ENCODE data around the gene NPC1.
"Not testable (repeated sequence)": the region's sequence is repeated elsewhere in the genome, so short reads cannot be mapped to it uniquely, and the experiment has no call there.

The NPC1 gene

DNA sequence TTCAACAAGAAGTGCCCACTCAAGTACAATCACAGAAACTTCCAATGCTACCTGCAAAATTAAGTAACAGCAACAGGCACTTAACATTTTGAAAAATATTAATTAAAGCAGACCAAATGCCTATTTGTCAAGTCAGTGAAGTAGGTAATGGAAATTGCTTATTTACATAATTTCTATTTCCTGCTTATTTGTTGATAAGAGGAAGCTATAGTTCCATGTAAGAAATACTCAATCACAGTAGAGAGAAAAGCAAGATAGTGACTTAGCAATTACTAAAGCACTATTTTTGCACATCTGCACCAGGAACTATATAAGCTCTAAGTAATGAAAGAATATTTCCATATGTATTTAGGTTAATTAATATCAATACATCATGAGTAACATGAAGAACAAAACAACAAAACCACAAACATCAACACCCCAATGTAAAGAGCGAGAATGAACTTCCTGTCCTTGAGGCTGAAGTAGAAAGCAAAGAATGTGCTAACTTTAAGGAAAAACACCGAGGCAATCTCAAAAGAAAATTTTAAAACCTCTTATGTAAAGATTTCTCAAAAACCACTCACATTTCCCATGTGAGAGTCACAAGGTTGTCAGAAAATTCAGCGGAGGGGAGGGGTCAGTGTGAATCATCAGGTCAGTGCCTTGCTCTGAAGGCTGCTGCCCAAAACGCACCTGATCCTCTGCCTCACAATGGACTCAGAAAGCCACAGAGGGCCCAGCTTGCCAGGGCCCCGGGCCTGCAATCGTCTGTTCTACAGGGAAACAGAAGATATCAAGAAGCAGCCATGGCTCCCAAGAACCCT is 12.5 kb downstream of the NPC1 start:
- FAIRE-seq = no peak

DNA sequence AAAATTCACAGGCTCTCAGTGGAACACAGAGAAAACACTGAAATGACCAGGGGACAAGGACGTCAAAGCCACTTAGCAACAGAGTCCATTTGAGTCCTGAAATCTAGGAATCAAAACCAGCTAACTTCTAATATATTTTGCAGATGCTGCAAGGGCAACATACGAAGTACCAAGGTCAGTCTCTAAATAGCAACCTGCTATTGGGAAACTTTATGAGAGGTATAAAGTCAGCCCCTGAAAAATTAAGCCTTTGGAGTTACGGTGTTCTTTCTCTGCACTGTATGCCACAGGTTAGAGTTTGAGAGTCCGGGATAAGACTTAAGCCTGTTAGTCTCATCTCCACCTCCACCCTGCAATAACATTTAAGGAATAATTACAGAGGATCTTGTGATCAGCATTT is 13.3 kb downstream of the NPC1 start:
- FAIRE-seq = no peak

DNA sequence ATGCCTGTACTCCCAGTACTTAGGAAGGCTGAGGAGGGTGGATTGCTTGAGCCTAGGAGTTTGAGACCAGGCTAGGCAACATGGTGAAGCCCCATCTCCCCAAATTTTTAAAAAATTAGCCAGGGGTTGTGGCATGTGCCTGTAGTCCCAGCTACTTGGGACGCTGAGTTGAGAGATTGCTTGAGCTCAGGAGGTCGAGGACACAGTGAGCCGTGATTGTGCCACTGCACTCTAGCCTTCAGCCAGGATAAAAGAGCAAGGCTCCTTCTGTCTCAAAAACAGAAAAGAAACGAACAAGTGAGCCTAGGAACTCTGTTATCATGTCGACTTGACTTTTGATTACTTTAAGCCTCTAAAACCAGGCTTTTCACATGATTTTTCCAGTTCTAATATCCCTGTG is 13.7 kb downstream of the NPC1 start:
- FAIRE-seq = no peak

DNA sequence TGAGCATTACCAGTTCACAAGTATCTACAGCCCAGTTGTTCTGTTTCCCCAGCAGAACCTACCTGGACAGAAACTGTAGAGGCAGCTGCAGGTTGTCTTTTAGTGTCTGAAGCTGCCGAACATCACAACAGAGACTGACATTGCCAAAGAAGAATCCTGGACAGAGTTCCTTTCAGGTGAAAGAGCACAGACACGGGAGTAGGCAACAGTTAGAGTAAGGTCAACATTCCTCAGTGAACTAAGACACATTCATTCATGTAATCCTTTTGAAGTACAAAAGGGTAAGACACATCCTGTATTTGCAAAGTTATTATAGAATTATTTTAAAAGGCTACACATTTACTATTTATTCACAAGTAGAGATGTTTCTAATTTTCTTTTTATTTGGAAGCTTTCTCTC is 14.3 kb downstream of the NPC1 start:
- no peak for FAIRE-seq

DNA sequence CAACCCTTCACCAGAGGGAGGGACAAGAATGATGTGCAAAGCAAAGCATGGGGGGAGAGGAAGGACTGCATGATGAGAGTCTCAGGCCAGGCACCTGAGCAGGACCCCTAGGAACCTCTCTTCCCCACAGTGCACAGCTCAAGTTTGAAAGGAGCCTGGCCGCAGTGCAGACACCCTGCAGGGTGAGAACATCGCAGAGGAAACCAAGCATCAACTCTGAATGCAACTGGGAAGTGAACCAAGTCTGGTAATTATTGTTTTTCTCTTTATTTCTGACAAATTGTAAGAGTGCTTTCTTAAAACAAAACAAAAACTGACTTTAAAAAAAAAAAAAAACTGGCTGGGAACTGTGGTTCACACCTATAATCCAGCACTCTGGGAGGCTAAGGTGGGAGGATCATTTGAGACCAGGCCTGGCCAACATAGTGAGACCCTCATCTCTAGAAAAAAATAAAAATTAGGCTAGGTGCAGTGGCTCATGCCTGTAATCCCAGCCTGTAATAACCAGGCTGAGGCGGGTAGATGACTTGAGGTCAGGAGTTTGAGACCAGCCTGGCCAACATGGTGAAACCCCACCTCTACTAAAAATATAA is 15.3 kb downstream of the NPC1 start:
- no peak for FAIRE-seq

DNA sequence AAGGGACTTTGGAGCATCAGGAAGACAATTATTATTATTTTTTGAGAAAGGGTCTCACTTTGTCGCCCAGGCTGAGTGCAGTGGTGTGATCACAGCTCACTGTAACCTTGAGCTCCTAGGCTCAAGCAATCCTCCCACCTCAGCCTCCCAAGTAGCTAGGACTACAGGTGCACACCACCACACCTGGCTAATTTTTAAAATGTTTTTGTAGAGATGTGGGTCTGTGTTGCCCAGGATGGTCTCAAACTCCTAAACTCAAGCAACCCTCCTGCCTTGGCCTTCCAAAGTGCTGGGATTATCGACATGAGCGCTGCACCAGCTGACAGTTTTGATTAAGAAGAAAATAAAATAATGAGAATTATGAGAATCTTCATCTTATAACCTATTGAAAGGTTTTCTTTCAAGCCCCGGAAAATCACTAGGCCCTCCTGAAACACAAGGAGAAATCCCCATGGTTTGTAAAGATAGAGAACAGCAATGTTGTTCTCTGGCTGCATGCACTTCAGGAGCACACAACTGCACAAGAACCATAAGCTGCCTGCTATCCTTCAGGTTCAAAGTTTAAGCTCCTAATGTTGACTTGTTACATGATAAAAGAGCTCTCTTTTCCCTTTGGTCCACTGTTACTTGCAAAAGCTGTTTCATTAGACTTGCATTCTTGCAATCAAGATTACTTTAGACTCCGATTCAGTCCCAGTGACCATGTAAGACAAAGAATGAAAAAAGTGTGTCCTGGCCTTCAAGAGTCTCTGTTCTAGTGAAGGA is 16.8 kb downstream of the NPC1 start:
- no peak for FAIRE-seq

DNA sequence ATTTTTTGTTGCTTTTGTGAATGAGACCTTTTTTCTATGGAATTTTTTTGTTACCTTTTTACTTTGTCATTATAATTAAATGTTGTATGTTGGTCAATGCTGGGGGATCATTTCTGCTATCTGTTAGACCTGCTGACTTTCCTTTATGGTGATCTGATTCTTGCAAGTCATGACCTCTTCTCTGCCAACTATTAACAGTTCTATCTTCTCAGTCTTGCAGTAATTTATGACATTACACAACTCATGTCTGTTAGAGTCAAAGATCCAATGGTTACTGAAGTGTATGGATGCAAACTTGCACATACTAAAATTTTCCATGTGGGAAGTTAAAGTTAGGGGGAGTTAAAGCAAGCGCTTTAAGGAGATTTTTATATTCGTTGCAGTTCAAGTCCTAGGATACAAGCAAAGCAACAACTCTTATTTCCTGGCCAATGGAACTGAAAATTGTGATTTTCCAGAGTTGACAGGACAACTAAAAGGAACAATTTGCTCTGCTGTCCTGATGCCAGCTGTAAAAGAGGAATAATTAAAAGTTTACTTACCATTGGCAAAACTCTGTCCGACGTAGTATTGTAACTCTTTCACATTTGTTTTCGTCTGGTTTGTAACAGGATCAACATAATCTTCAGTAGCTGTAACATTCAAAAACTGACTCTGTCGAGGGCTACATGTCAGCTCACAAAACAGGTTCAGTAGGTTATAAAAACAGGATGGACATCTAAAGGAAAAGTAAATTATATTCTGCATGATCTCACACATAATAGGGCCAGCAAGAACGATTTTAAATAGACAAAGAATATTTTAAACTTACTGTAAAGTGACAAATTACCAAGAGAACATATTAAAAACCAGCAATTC is 17.8 kb downstream of the NPC1 start:
- FAIRE-seq = no peak

DNA sequence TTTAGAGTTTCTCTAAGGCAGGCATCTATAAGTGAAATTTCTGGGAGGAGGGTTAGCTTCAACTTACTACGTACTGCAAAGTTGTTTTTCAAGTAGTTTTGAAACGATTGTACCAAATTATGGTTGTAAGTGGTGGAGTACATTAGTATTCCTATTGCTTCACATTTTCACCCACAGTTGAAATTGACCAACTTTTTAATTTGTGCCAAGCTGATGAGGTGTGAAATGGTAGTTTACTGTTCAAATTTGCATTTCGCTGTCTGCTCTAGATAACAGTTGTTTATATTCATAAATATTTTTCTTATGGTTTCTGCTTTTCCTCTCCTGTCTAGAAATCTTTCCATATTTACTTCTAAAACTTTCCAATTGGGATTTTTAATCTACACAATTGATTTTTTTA is 18.6 kb downstream of the NPC1 start:
- no peak for FAIRE-seq

DNA sequence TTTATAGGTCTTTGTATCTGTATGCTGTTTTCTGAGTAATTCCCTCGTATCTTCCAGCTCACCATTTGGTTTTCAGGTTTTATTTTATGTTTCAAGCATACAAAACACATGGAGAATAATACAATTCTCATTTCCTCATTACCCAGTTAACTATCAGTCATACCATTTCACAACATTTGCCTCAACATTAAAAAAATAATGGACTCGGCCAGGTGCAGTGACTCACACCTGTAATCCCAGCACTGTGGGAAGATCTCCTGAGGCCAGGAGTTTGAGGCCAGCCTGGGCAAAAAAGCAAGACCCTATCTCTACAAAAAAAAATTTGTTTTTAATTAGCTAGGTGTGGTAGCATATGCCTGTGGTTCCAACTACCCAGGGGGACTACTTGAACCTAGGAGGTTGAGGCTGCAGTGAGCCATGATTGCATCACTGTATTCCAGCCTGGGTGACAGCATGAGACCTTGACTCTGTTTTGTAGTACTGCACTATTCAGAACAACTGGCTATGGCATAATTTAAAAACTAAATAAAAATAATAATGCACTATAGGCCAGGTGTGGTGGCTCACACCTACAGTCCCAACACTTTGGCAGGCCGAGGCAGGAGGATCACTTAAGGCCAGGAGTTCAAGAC is 20.3 kb downstream of the NPC1 start:
- FAIRE-seq = no peak

DNA sequence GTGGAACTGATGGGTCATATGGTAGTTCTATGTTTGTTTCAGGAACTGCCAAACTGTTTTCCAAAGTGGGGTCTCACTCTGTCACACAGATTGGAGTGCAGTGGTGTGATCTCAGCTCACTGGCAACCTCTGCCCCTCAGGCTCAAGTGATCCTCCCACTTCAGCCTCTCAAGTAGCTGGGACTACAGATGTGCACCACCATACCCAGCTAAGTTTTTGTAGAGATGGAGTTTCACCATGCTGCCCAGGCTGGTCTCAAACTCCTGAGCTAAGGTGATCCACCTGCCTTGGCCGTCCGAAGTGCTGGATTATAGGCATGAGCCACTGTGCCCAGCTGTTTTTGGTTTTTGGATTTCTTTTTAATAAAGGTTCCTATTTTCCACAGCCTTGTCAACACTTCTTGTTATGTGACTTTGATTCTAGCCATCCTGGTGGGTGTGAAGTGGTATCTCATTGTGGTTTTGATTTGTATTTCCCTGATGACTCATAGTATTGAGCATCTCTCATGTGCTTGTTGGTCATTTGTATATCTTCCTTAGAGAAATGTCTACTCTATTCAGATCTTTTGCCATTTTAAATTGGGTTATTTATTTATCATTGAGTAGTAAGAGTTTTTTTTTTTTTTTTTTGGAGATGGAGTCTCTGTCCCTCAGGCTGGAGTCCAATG is 22.8 kb downstream of the NPC1 start:
- FAIRE-seq = no peak

DNA sequence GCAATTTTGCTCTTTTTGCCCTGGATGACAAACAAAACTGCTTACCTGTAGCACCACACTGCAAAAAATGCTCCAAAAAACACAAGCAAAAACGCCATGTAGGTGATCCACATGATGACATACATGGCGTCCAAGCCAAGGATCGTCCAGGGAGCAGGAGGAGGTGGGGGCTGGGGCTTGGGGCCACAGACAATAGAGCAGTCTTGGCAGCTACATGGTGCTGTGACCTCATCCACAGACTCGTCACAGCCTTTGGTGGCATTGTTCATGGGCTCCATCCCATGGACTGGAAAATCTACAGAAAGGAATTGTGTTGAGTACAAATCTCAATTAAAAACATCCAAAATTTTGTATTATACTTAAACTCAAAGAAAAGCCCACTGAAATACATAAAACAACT is 26.1 kb downstream of the NPC1 start:
- FAIRE-seq = no peak

DNA sequence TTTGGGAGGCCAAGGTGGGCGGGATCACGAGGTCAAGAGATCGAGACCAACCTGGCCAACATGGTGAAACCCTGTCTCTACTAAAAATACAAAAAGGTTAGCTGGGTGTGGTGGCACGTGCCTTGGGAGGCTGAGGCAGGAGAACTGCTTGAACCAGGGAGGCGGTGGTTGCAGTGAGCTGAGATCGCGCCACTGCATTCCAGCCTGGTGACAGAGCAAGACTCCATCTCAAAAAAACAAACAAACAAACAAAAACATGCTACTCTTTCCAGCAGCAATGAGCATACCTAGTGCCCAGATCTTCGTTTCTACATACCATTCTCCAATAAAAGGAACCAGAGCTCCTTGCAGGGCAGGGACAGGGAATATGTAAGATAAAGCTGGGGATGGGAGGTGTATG is 28.8 kb downstream of the NPC1 start:
- not testable (repeated sequence) for FAIRE-seq

DNA sequence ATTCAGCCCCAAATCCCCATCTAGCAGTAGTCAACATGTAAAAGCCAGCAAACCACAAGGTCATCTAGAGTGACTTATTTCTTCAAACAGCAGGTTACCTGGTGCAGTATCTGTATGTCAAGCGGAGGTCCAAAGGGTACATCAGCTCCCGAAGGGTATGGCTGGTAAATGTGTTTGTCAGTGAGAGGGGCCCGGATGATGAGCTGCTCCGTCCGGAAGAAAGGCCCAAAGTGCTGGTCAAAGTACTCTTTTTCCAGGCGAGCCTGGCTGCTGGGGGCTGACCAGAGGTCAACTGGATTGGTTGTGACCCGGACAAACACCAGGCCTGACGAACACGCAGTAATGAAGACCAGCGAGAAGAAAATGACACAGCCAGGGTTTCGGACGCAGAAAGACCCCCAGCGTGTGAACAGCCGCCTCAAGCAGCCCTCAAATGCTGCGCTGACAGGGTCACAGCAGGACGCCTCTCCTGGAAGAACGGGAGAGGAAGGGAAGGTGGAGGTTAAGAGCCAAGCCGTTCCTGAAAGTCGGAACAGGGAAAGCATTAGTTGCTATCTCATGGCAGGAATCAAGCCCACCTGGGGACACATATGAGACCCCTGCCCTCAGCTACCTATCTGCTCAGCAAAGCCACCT is 30.0 kb downstream of the NPC1 start:
- FAIRE-seq = no peak

DNA sequence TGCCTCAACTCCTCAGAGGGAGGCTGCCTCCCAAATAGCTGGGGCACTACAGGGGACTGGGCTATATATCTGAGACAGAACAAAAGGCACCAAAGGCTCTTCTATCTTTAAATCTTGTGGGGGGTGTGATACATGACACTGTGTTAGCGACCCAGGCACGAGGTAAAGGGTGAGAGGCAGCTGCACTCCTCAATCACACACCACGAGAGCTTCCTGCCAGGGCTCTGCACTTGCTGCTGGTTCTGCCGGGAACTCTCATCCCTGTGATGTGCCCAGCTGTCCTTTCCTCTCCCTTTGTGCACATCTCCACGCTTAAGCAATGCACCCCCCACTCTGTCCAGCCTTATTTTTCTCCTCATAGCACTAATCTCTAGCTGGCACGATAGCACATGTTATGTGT is 32.4 kb downstream of the NPC1 start:
- FAIRE-seq = no peak

DNA sequence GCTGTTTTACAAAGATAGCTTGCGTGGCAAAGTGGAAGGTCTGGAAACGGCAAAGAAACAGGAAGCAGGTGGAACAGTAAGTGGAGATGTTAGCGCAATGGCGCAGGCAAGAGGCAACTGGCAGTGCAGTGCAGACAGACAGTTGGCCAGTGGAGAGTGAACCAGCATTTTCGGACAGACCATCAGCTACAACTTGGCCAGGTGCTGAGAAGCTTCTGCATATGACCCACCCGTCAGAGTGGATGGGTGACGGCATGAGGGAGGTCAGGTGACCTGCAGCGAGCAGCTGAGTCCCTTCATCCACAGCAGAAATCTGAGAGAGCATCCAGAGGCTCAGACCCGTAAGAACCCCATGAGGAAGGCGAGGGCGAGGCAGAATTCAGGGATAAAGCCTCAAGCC is 33.8 kb downstream of the NPC1 start:
- no peak for FAIRE-seq

DNA sequence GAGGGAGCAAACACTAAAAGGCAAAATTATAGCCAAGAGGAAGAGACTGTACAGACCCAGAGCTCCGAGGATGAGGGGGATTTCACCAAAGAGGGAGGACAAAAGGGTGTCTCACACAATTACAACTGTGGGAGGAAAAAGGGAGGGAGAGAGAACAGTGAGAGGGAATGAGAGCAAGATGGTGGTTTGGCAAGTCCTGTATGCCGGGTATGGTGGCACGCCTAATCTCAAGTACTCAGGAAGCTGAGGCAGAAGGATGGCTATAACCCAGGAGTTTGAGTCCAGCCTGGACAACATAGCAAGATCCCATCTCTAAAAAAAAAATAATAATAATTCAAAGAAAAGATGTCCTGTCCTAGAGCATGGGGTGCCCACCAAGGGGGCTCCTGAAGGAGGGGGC is 34.3 kb downstream of the NPC1 start:
- FAIRE-seq = no peak

DNA sequence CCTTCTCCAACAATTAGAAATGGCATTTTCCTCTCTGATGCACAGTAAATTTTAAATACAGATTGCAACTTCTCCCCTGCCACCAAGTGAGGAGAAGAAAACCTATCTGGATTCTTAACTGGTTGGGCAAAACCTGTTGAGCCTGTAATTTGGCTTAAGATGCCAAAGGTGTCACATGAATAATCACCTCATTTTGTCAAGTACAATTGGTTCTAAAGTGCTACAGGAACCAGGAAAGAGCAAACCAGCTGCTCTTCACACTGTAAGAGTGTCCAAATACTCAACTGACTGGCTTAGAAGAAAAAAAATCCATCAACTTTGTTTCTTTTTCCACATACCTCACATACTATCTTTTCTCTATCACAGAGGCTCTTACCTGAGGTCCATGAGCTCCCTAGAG is 35.4 kb downstream of the NPC1 start:
- no peak for FAIRE-seq

DNA sequence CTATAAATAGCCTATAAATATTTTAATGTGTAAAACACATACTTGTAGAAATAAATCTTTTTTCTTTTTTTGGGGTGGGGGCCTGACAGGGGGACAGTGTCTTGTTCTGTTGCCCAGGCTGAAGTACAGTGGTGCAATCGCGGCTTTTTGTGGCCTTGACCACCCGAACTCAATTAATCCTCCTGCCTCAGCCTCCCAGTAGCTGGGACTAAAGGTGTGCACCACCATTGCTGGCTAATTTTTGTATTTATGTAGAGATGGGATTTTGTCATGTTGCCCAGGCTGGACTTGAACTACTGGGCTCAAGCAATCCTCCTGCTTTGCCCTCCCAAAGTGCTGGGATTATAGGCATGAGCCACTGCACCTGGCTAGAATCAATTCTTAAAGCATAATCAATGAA is 37.6 kb downstream of the NPC1 start:
- FAIRE-seq = no peak

DNA sequence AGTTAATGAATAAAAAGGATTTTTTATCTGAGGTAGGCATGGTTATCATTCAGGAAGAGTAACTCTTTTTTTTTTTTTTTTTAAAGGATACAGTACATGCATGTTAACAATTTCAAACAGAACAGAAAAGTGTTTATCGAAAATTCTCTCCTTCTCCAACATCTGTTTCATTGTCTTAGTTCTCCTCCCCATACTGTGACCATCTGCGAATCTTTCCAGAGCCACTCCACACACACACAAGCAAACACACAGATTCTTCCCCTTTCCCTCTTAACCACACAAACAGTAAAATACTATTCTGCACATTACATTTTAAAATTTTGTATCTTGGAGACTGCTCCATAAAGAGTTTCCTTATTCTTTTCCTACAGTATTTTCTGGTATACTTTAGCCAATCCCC is 38.0 kb downstream of the NPC1 start:
- FAIRE-seq = no peak

DNA sequence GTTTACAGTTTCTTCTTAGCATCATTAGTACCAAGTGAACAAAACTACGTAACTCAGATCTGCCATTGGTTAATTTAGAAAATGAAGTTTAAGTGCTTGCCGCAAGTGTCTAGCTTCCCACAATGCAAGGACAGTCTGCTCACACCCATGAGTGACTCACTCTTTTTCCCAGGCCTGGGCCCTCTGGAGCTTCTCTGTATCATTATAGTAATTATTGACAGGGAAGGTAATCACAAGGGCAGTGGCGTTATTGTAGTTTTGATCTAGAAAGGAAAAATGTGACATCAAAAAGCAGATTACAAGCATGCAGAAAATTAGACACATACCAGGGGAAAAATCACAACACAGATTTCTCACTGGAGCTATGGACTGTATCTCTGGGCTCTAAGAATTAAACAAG is 38.5 kb downstream of the NPC1 start:
- no peak for FAIRE-seq

DNA sequence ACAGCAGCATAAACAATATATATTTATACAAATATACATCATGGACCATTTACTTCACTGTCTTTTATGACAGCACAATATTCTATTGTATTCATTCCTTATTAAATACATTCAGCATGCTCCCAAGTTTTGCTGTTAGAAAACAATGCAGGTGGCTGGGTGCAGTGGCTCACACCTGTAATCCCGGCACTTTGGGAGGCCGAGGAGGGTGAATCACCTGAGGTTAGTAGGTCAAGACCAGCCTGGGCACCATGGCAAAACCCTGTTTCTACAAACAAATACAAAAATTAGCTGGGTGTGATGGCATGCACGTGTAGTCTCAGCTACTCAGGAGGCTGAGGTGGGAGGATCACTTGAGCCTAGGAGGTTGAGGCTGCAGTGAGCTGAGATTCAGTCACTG is 39.0 kb downstream of the NPC1 start:
- no peak for FAIRE-seq
